HepG2 (cell line): ENCODE data around the gene THSD1. TPM values are rescaled to one million over a fixed set of nuclear protein-coding genes. Genes with fewer than 3 reads are reported as not detected.

Experiments used
- ATAD3A ChIP-seq: sonication (generic); formaldehyde crosslinking; IDR thresholded peaks from 2 replicates; pipeline ENCODE4 v1.4.0; 2020; ENCODE audit warnings: missing genetic modification reagents
- FOSL2 ChIP-seq: sonication (generic); formaldehyde crosslinking; IDR thresholded peaks from 2 replicates; pipeline ENCODE4 v1.4.0; 2020; ENCODE audit warnings: missing genetic modification reagents
- KDM6A ChIP-seq: IDR thresholded peaks from 2 replicates; pipeline ENCODE4 v1.6.1; 2016; ENCODE audit warnings: low read depth
- MEIS2 ChIP-seq: sonication (generic); formaldehyde crosslinking; IDR thresholded peaks from 2 replicates; pipeline ENCODE4 v1.9.0; 2021; ENCODE audit warnings: mild to moderate bottlenecking, missing genetic modification reagents
- NFIC ChIP-seq: IDR thresholded peaks from 2 replicates; pipeline ENCODE4 v1.6.1; 2012; ENCODE audit warnings: mild to moderate bottlenecking, low read length, inconsistent platforms
- NFYB ChIP-seq: sonication (generic); formaldehyde crosslinking; IDR thresholded peaks from 2 replicates; pipeline ENCODE4 v1.4.0; 2020; ENCODE audit warnings: missing genetic modification reagents
- NR1H2 ChIP-seq: sonication (generic); formaldehyde crosslinking; IDR thresholded peaks from 2 replicates; pipeline ENCODE4 v1.8.1; 2022; ENCODE audit warnings: low read depth, missing genetic modification reagents, borderline replicate concordance
- NR2F2 ChIP-seq: IDR thresholded peaks from 2 replicates; pipeline ENCODE4 v1.6.1; 2012; ENCODE audit warnings: low read depth, inconsistent platforms, borderline replicate concordance
- PHF21A ChIP-seq: sonication (generic); formaldehyde crosslinking; IDR thresholded peaks from 2 replicates; pipeline ENCODE4 v1.5.0; 2020; ENCODE audit warnings: mild to moderate bottlenecking, missing genetic modification reagents
- PHF5A ChIP-seq: IDR thresholded peaks from one replicate; pipeline ENCODE4 v1.6.1; 2018; ENCODE audit warnings: low read depth, missing genetic modification reagents; ENCODE audit not compliant: unreplicated experiment
- SOX13 ChIP-seq, 3 experiments: fragments of 450-650 bp in 1 of 3; sonication (generic) in 1 of 3; formaldehyde crosslinking in 1 of 3; IDR thresholded peaks in 2 of 3; conservative IDR thresholded peaks in 1 of 3; 2 replicates each; pipeline versions ENCODE4 v1.5.0 to v1.6.1; 2016 to 2020; ENCODE audit warnings: antibody characterized with exemption in 1 of 3, mild to moderate bottlenecking in 1 of 3, missing compliant biosample characterization in 1 of 3, missing genetic modification reagents in 1 of 3, moderate library complexity in 1 of 3
- ZBTB21 ChIP-seq: sonication (generic); formaldehyde crosslinking; IDR thresholded peaks from 2 replicates; pipeline ENCODE4 v1.4.0; 2020; ENCODE audit warnings: missing genetic modification reagents
- ZBTB42 ChIP-seq: sonication (generic); formaldehyde crosslinking; IDR thresholded peaks from 2 replicates; pipeline ENCODE4 v1.5.0; 2020; ENCODE audit warnings: mild to moderate bottlenecking, missing genetic modification reagents
- ZFAT ChIP-seq: sonication (generic); formaldehyde crosslinking; conservative IDR thresholded peaks from 2 replicates; pipeline ENCODE4 v1.8.1; 2023; ENCODE audit warnings: missing genetic modification reagents, inconsistent platforms
- ZNF207 ChIP-seq: fragments of 450-650 bp; IDR thresholded peaks from 2 replicates; pipeline ENCODE4 v1.6.1; 2016; ENCODE audit warnings: antibody characterized with exemption, borderline replicate concordance
- ZNF224 ChIP-seq: sonication (generic); formaldehyde crosslinking; IDR thresholded peaks from 2 replicates; pipeline ENCODE4 v1.5.0; 2020; ENCODE audit warnings: mild to moderate bottlenecking, missing genetic modification reagents
- ZNF234 ChIP-seq: sonication (generic); formaldehyde crosslinking; conservative IDR thresholded peaks from 2 replicates; pipeline ENCODE4 v1.5.1; 2020; ENCODE audit warnings: mild to moderate bottlenecking, missing genetic modification reagents
- ZNF24 ChIP-seq: fragments of 450-650 bp; IDR thresholded peaks from 2 replicates; pipeline ENCODE4 v1.6.1; 2017; ENCODE audit warnings: antibody characterized with exemption, mild to moderate bottlenecking
- ZNF280B ChIP-seq: sonication (generic); formaldehyde crosslinking; IDR thresholded peaks from 2 replicates; pipeline ENCODE4 v1.5.0; 2020; ENCODE audit warnings: missing genetic modification reagents, mild to moderate bottlenecking, borderline replicate concordance
- ZNF503 ChIP-seq: sonication (generic); formaldehyde crosslinking; IDR thresholded peaks from 2 replicates; pipeline ENCODE4 v1.4.0; 2020; ENCODE audit warnings: missing genetic modification reagents
- ZNF598 ChIP-seq: sonication (generic); formaldehyde crosslinking; IDR thresholded peaks from 2 replicates; pipeline ENCODE4 v1.5.1; 2020; ENCODE audit warnings: mild to moderate bottlenecking, missing genetic modification reagents, borderline replicate concordance
- ZNF614 ChIP-seq: IDR thresholded peaks from 2 replicates; pipeline ENCODE4 v1.6.1; 2018; ENCODE audit warnings: missing biosample characterization, missing genetic modification reagents, inconsistent platforms, borderline replicate concordance
- ZNF747 ChIP-seq: sonication (generic); formaldehyde crosslinking; IDR thresholded peaks from 2 replicates; pipeline ENCODE4 v1.8.1; 2023; ENCODE audit warnings: missing genetic modification reagents, mild to moderate bottlenecking, borderline replicate concordance
- ZNF749 ChIP-seq: sonication (generic); formaldehyde crosslinking; IDR thresholded peaks from 2 replicates; pipeline ENCODE4 v1.8.0; 2022; ENCODE audit warnings: mild to moderate bottlenecking, missing genetic modification reagents, moderate library complexity, borderline replicate concordance
- ZNF780A ChIP-seq: sonication (generic); formaldehyde crosslinking; IDR thresholded peaks from 2 replicates; pipeline ENCODE4 v1.8.0; 2022; ENCODE audit warnings: mild to moderate bottlenecking, missing genetic modification reagents, moderate library complexity
- ZNF782 ChIP-seq: sonication (generic); formaldehyde crosslinking; IDR thresholded peaks from 2 replicates; pipeline ENCODE4 v1.4.0; 2020; ENCODE audit warnings: missing genetic modification reagents, mild to moderate bottlenecking, borderline replicate concordance
- ZSCAN12 ChIP-seq: sonication (generic); formaldehyde crosslinking; IDR thresholded peaks from 2 replicates; pipeline ENCODE4 v1.9.0; 2021; ENCODE audit warnings: mild to moderate bottlenecking, missing genetic modification reagents
- ZSCAN20 ChIP-seq: sonication (generic); formaldehyde crosslinking; IDR thresholded peaks from 2 replicates; pipeline ENCODE4 v1.4.0; 2020; ENCODE audit warnings: missing genetic modification reagents, mild to moderate bottlenecking, borderline replicate concordance
- polyA plus RNA-seq, 8 experiments: library from polyadenylated mRNA; depleted of rRNA in 3 of 8; stranded (reverse) in 7 of 8; unstranded in 1 of 8; fragments of >200 nt; fragmentation: Illumina TruSeq in 4 of 8; extraction: Trizol in 4 of 8; gene quantifications; 2 replicates each; pipeline versions ENCODE4 v1.2.1 to v1.2.3, GENCODE V29; 2011 to 2016; ENCODE audit warnings: low read depth in 4 of 8, missing spikeins in 1 of 8, mixed read lengths in 1 of 8; ENCODE audit not compliant: insufficient read depth in 1 of 8
- total RNA-seq, 5 experiments: library from RNA; depleted of rRNA; stranded (reverse); fragments of >200 nt; fragmentation: Illumina TruSeq; extraction: Trizol; gene quantifications; 2 replicates each; pipeline ENCODE4 v1.2.3, GENCODE V29; 2016; ENCODE audit warnings: low read depth in 1 of 5

The THSD1 gene
- total and polyA plus RNA-seq, 2 of the 13 experiments (the other 11 are each of a cell fraction or from before 2014, with no cell fraction given) = 0.11 to 0.15 TPM

- TF ChIP-seq ZNF503 (CRISPR knock-in tag) = no peak
- no peak for TF ChIP-seq PHF21A (CRISPR knock-in tag)
- no peak for TF ChIP-seq ZFAT
- peak; percentile 37 for TF ChIP-seq FOSL2 (CRISPR knock-in tag)
- TF ChIP-seq ZBTB42 = 0 out of 2 replicates have a peak, but pooled peaks have one; percentile 11
- peak; percentile 54; the same call in 1 of the 2 replicates for TF ChIP-seq MEIS2 (CRISPR knock-in tag)
- no peak for TF ChIP-seq ZNF780A (CRISPR knock-in tag)
- TF ChIP-seq NR2F2 = no peak; the same call in 1 of the 2 replicates
- no peak for TF ChIP-seq ZNF207
- peak; percentile 44; the same call in 1 of the 2 replicates for TF ChIP-seq NFIC
- TF ChIP-seq ATAD3A (CRISPR knock-in tag) = no peak
- no peak for TF ChIP-seq SOX13 (IDR thresholded peaks at IDR 0.05)
- TF ChIP-seq SOX13 (CRISPR knock-in tag; conservative IDR thresholded peaks at IDR 0.05 in 1 of 2, IDR thresholded peaks at IDR 0.05 in 1 of 2) = peak in 1 of 2 experiments; percentile 17; a peak in 1 of 4 replicates
- TF ChIP-seq ZNF614 (CRISPR knock-in tag) = no peak
- 0 out of 2 replicates have a peak, but pooled peaks have one; percentile 74 for TF ChIP-seq ZNF782 (CRISPR knock-in tag)
- TF ChIP-seq ZNF24 = peak; percentile 56; the same call in 1 of the 2 replicates
- no peak for TF ChIP-seq ZNF224 (CRISPR knock-in tag)
- TF ChIP-seq ZNF749 (CRISPR knock-in tag) = peak; percentile 91; the same call in 1 of the 2 replicates
- TF ChIP-seq ZNF747 (CRISPR knock-in tag) = peak; percentile 70
- TF ChIP-seq ZSCAN20 = peak; percentile 93
- no peak for TF ChIP-seq ZNF234
- peak; percentile 38; the same call in 1 of the 2 replicates for TF ChIP-seq NR1H2 (CRISPR knock-in tag)
- TF ChIP-seq ZSCAN12 (CRISPR knock-in tag) = 0 out of 2 replicates have a peak, but pooled peaks have one; percentile 41
- peak; percentile 70; the same call in 1 of the 2 replicates for TF ChIP-seq ZNF280B (CRISPR knock-in tag)
- 0 out of 2 replicates have a peak, but pooled peaks have one; percentile 65 for TF ChIP-seq ZNF598
- TF ChIP-seq KDM6A = no peak
- peak; percentile 26; the same call in 1 of the 2 replicates for TF ChIP-seq NFYB (CRISPR knock-in tag)
- TF ChIP-seq ZBTB21 (CRISPR knock-in tag) = no peak
- no peak for TF ChIP-seq PHF5A (CRISPR knock-in tag)
Observed at GRCh38 chr13:52450012-52450792, 44.2 kb upstream of the THSD1 start, which contains the start of gene VPS36 (continued).
